IMR-90 (cell line): ENCODE data around the gene OR8B3. TPM values are rescaled to one million over a fixed set of nuclear protein-coding genes. Genes with fewer than 3 reads are reported as not detected.

ENCODE experiments used
- ATAC-seq: fragments of 200-7000 bp; cut with Tn5 transposase; 2 replicates; pipeline ENCODE4 v1.9.1; 2020; ENCODE audit warnings: low read depth, mild to moderate bottlenecking, moderate library complexity
- BruUV-seq: library from RNA; stranded (reverse); fragments of 400-500 nt; replicated peaks from 2 replicates; lab custom pipeline; 2021; lab: Mats Ljungman, UMichigan
- CTCF ChIA-PET: fragments of 300-600 bp; formaldehyde crosslinking; extraction: SDS; loops from one replicate; lab custom pipeline; 2021; ENCODE audit warnings: antibody characterized with exemption; lab: Yijun Ruan, JAX
- POLR2A ChIA-PET: fragments of 300-600 bp; sonication (Branson Sonifier 250); formaldehyde crosslinking; loops from one replicate; lab custom pipeline; 2022; ENCODE audit warnings: antibody characterized with exemption; ENCODE audit not compliant: unreplicated experiment; lab: Charles Lee
- DNase-seq: peaks from one replicate; pipeline ENCODE4 v3.0.0; 2013
- H2AFZ ChIP-seq: replicated peaks from 2 replicates; pipeline ENCODE3; 2013; ENCODE audit warnings: low read length, mild to moderate bottlenecking; ENCODE audit not compliant: poor library complexity
- H2AK5ac ChIP-seq: 2 replicates; pipeline ENCODE4 v1.6.1; 2013; ENCODE audit warnings: low read depth, low read length, inconsistent platforms
- H2AK9ac ChIP-seq: replicated peaks from 2 replicates; pipeline ENCODE3; 2013; ENCODE audit warnings: mild to moderate bottlenecking, low read depth, low read length, moderate library complexity; ENCODE audit not compliant: poor library complexity
- H2BK120ac ChIP-seq: 2 replicates; pipeline ENCODE4 v1.6.1; 2013; ENCODE audit warnings: low read depth, low read length, inconsistent platforms
- H2BK15ac ChIP-seq: 3 replicates; pipeline ENCODE4 v1.6.1; 2013; ENCODE audit warnings: low read depth, low read length, inconsistent platforms
- H2BK20ac ChIP-seq: 2 replicates; pipeline ENCODE4 v1.6.1; 2013; ENCODE audit warnings: low read depth, mild to moderate bottlenecking, inconsistent platforms, low read length, moderate library complexity
- H2BK5ac ChIP-seq: 2 replicates; pipeline ENCODE4 v1.6.1; 2013; ENCODE audit warnings: mild to moderate bottlenecking, low read depth, low read length, inconsistent platforms; ENCODE audit not compliant: poor library complexity, severe bottlenecking
- H3K14ac ChIP-seq: replicated peaks from 2 replicates; pipeline ENCODE4 v1.6.1; 2013; ENCODE audit warnings: low read depth, low read length, inconsistent platforms
- H3K18ac ChIP-seq: 2 replicates; pipeline ENCODE4 v1.6.1; 2013; ENCODE audit warnings: low read depth, low read length, control low read depth
- H3K23ac ChIP-seq: 2 replicates; pipeline ENCODE4 v1.6.1; 2013; ENCODE audit warnings: low read depth, low read length, inconsistent platforms
- H3K27ac ChIP-seq: 2 replicates; pipeline ENCODE4 v1.5.1; 2013; ENCODE audit warnings: mild to moderate bottlenecking, control low read depth, low read length; ENCODE audit not compliant: insufficient read depth
- H3K27me3 ChIP-seq: 2 replicates; pipeline ENCODE4 v1.6.1; 2013; ENCODE audit warnings: low read length; ENCODE audit not compliant: control insufficient read depth, insufficient read depth
- H3K36me3 ChIP-seq: 2 replicates; pipeline ENCODE4 v1.6.1; 2013; ENCODE audit warnings: low read length, mixed read lengths; ENCODE audit not compliant: control insufficient read depth, insufficient read depth
- H3K4ac ChIP-seq: 2 replicates; pipeline ENCODE4 v1.6.1; 2013; ENCODE audit warnings: low read depth, low read length, inconsistent platforms
- H3K4me1 ChIP-seq: 2 replicates; pipeline ENCODE4 v1.6.1; 2013; ENCODE audit warnings: low read length, mixed read lengths; ENCODE audit not compliant: control insufficient read depth, insufficient read depth
- H3K4me2 ChIP-seq: 2 replicates; pipeline ENCODE4 v1.6.1; 2013; ENCODE audit warnings: low read depth, mild to moderate bottlenecking, control low read depth, low read length, moderate library complexity
- H3K4me3 ChIP-seq: 2 replicates; pipeline ENCODE4 v1.5.1; 2013; ENCODE audit warnings: low read depth, mild to moderate bottlenecking, control low read depth, low read length, moderate library complexity; ENCODE audit not compliant: insufficient read depth
- H3K56ac ChIP-seq: 2 replicates; pipeline ENCODE4 v1.6.1; 2013; ENCODE audit warnings: low read length, inconsistent platforms; ENCODE audit not compliant: insufficient read depth; ENCODE audit errors: extremely low read depth
- H3K79me1 ChIP-seq, 2 experiments: 2 replicates each; pipeline ENCODE4 v1.6.1; 2013; ENCODE audit warnings: low read length in 2 of 2, inconsistent platforms in 1 of 2, low read depth in 1 of 2
- H3K9ac ChIP-seq: 2 replicates; pipeline ENCODE4 v1.6.1; 2013; ENCODE audit warnings: low read depth, low read length, control low read depth
- H3K9me1 ChIP-seq: 2 replicates; pipeline ENCODE4 v1.6.1; 2013; ENCODE audit warnings: low read length, inconsistent platforms; ENCODE audit not compliant: insufficient read depth
- H3K9me3 ChIP-seq: 2 replicates; pipeline ENCODE4 v1.6.1; 2013; ENCODE audit warnings: low read length; ENCODE audit not compliant: control insufficient read depth, insufficient read depth
- H4K20me1 ChIP-seq: 2 replicates; pipeline ENCODE4 v1.6.1; 2013; ENCODE audit warnings: low read length, inconsistent platforms; ENCODE audit not compliant: insufficient read depth
- H4K5ac ChIP-seq: 2 replicates; pipeline ENCODE4 v1.6.1; 2013; ENCODE audit warnings: mild to moderate bottlenecking, low read depth, low read length, control low read depth
- H4K8ac ChIP-seq, 2 experiments: 2 replicates each; pipeline ENCODE4 v1.6.1; 2013; ENCODE audit warnings: low read depth in 2 of 2, low read length in 2 of 2, control low read depth in 1 of 2, inconsistent platforms in 1 of 2
- H4K91ac ChIP-seq: 2 replicates; pipeline ENCODE4 v1.6.1; 2013; ENCODE audit warnings: low read depth, low read length, inconsistent platforms; ENCODE audit not compliant: insufficient read depth
- NFE2L2 ChIP-seq: fragments of 150-350 bp; IDR thresholded peaks from 2 replicates; pipeline ENCODE4 v1.6.1; 2016; ENCODE audit warnings: low read depth, mild to moderate bottlenecking, low read length
- RAD21 ChIP-seq: IDR thresholded peaks from 2 replicates; pipeline ENCODE4 v1.6.1; 2012; ENCODE audit warnings: low read length, improper control_type of control experiment
- SMC3 ChIP-seq: fragments of 150-350 bp; IDR thresholded peaks from 2 replicates; pipeline ENCODE4 v1.6.1; 2016; ENCODE audit warnings: low read depth, mild to moderate bottlenecking, antibody characterized with exemption, low read length, moderate library complexity
- WGBS, 2 experiments: methylation state at CpG; one replicate each; pipeline versions ENCODE4 v1.1.5 to v1.1.7; 2013; ENCODE audit warnings: missing lambda C conversion rate in 2 of 2; ENCODE audit not compliant: insufficient read length in 1 of 2; ENCODE audit errors: extremely low coverage in 2 of 2; 5-methylcytosine and 5-hydroxymethylcytosine counted together
- dilution Hi-C: fragments of 300-500 bp; cut with HindIII; formaldehyde crosslinking; loops from one replicate; pipeline ENCODE4 v1.14.3; 2018; ENCODE audit warnings: low sequenced_read_pairs; ENCODE audit not compliant: unreplicated experiment
- in situ Hi-C: fragments of 300-500 bp; cut with MboI; formaldehyde crosslinking; loops from 3 replicates; pipeline ENCODE4 v1.14.3; 2019; ENCODE audit warnings: low sequenced_read_pairs, inconsistent platforms, mixed read lengths
- intact Hi-C: fragments of 100-400 bp; cut with micrococcal nuclease; formaldehyde crosslinking; loops from 2 replicates; pipeline ENCODE4 v1.10.0; 2022
- polyA plus RNA-seq, 3 experiments: library from polyadenylated mRNA; depleted of rRNA; stranded (reverse); fragments of >200 nt; gene quantifications; 2 replicates each; pipeline ENCODE4 v1.2.3, GENCODE V29; 2012; ENCODE audit warnings: low replicate concordance in 1 of 3
- total RNA-seq: library from RNA; depleted of rRNA; stranded (reverse); fragments of >200 nt; gene quantifications from 2 replicates; pipeline ENCODE4 v1.2.3, GENCODE V29; 2012
- TF ChIP-seq, protein P1 (sequence below): conservative IDR thresholded peaks from 2 replicates; pipeline ENCODE4 v1.5.1; 2012; ENCODE audit warnings: mild to moderate bottlenecking, low read depth, low read length, improper control_type of control experiment

OR8B3 gene
- total and polyA plus RNA-seq, 2 of the 4 experiments (the other 2 are of a cell fraction), result not detected

DNA sequence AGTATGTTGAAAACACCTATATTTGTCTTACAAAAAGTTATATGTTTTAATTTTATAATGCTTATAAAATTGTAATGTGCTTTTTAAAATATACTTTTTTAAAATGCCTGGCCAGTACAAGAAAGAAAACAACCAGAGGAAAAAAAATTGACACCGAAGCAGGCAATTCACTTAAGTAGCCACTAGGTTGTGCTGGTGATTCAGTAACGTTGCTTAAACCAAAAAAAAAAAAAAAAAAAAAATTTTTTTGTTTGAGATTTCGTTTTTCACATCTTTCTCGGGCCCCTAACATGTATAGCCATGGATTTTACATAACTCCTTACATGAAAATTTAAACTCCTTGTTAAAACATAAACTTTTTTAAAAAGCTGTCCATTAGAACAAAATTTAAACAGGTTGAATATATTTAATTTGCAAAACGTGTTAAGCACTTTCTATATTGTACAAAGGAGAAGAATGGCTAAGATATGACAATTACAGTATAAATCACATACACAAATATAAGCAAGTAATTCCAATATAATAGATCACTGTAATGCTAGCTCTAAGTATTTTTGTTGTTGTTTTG is 16.6 kb upstream of the OR8B3 start:
- no peak overlapping the region for H3K23ac ChIP-seq

More for the DNA sequence above, 16.6 kb upstream of the OR8B3 start:
- H3K9me1 ChIP-seq, result no peaks in the 10 kb centered on the region
- no peaks in the 10 kb centered on the region for H3K79me1 ChIP-seq
- in situ Hi-C loops, result loop anchor here (5.0 to 25.0 kb wide), 2 partner anchors 172 to 397 kb away; partner anchors contain the start of gene MSANTD2
- ChIA-PET POLR2A (no interaction called here), CTCF (interaction anchor here (0.6 to 1.9 kb wide), 9 partner anchors 14 to 1141 kb away, joined by 3 to 7 read pairs (median 5); partner anchors contain the start of gene TBRG1)
- no CpG with 5 or more reads among the region's 5 CpGs for WGBS, 2 experiments
- H3K9me3 ChIP-seq, result no peaks in the 10 kb centered on the region
- H4K5ac ChIP-seq, result no peak overlapping the region
- H4K8ac ChIP-seq, result no peak overlapping the region
- H3K4me1 ChIP-seq, result no peaks in the 10 kb centered on the region
- H3K4me3 ChIP-seq, result no peak overlapping the region
- H3K36me3 ChIP-seq, result no peaks in the 10 kb centered on the region
- H3K4me2 ChIP-seq, result no peak overlapping the region
- H3K56ac ChIP-seq, result no peak overlapping the region
- H3K18ac ChIP-seq, result no peak overlapping the region
- H3K4ac ChIP-seq, result no peak overlapping the region
- dilution Hi-C loops, result no loop called here
- no peaks in the 10 kb centered on the region for H4K20me1 ChIP-seq
- no peak overlapping the region for H2BK5ac ChIP-seq
- peaks cover 14% of the 10 kb centered on the region for H3K27me3 ChIP-seq
- H3K14ac ChIP-seq, result no peak overlapping the region
- H2BK120ac ChIP-seq, result no peak overlapping the region
- no peak overlapping the region for H3K27ac ChIP-seq
- H2AK9ac ChIP-seq, result no peak overlapping the region
- intact Hi-C loops, result loop anchor here (1.0 to 5.0 kb wide), 2 partner anchors 171 to 727 kb away; no protein-coding TSS in a partner anchor
- H4K91ac ChIP-seq, result no peak overlapping the region
- no TSS peak for BruUV-seq
- H3K9ac ChIP-seq, result no peak overlapping the region
- H2AK5ac ChIP-seq, result no peak overlapping the region
- TF ChIP-seq, protein P1, sequence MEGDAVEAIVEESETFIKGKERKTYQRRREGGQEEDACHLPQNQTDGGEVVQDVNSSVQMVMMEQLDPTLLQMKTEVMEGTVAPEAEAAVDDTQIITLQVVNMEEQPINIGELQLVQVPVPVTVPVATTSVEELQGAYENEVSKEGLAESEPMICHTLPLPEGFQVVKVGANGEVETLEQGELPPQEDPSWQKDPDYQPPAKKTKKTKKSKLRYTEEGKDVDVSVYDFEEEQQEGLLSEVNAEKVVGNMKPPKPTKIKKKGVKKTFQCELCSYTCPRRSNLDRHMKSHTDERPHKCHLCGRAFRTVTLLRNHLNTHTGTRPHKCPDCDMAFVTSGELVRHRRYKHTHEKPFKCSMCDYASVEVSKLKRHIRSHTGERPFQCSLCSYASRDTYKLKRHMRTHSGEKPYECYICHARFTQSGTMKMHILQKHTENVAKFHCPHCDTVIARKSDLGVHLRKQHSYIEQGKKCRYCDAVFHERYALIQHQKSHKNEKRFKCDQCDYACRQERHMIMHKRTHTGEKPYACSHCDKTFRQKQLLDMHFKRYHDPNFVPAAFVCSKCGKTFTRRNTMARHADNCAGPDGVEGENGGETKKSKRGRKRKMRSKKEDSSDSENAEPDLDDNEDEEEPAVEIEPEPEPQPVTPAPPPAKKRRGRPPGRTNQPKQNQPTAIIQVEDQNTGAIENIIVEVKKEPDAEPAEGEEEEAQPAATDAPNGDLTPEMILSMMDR, result peak; percentile 78
- TF ChIP-seq RAD21 (peak; percentile 70), SMC3 (peak; percentile 61), NFE2L2 (no peak)
- H2BK20ac ChIP-seq, result no peak overlapping the region
- ATAC-seq (peak; percentile 46; the same call in 1 of the 2 replicates), DNase-seq (peak; percentile 69)
- H2BK15ac ChIP-seq, result no peak overlapping the region
- H2AFZ ChIP-seq, result no peak overlapping the region
